Neural cell (in vitro differentiated cells): Measurements from ENCODE around the gene WDR89. TPM values are rescaled to one million over a fixed set of nuclear protein-coding genes. Genes with fewer than 3 reads are reported as not detected.
"Not testable (repeated sequence)": the region's sequence is repeated elsewhere in the genome, so short reads cannot be mapped to it uniquely, and the experiment has no call there.

Experiments used
- H2AFZ ChIP-seq: fragments of 200-600, 300-800 bp; sonication (generic), shearing (Covaris generic); 2 replicates; pipeline ENCODE4 v1.6.0; 2014; ENCODE audit warnings: low read depth, mild to moderate bottlenecking, antibody characterized with exemption, low read length, moderate library complexity
- H3F3A ChIP-seq: fragments of 200-600 bp; shearing (Covaris generic); 2 replicates; pipeline ENCODE4 v1.6.1; 2016; ENCODE audit warnings: mild to moderate bottlenecking, moderate library complexity, mixed read lengths, antibody characterized with exemption, low read length; ENCODE audit not compliant: insufficient read depth, poor library complexity, severe bottlenecking
- H3K27ac ChIP-seq: fragments of 200-600, 300-800 bp; sonication (generic), shearing (Covaris generic); 2 replicates; pipeline ENCODE4 v1.5.1; 2014; ENCODE audit warnings: mild to moderate bottlenecking, low read length, moderate library complexity
- H3K27me3 ChIP-seq: fragments of 300-800, 200-600 bp; sonication (generic), shearing (Covaris generic); 2 replicates; pipeline ENCODE4 v1.6.0; 2014; ENCODE audit warnings: mild to moderate bottlenecking, low read depth, low read length, moderate library complexity; ENCODE audit not compliant: insufficient read depth
- H3K36me3 ChIP-seq: fragments of 300-800, 200-600 bp; sonication (generic), shearing (Covaris generic); 2 replicates; pipeline ENCODE4 v1.5.1; 2014; ENCODE audit warnings: mild to moderate bottlenecking, antibody characterized with exemption, low read length, moderate library complexity; ENCODE audit not compliant: insufficient read depth
- H3K4me2 ChIP-seq: fragments of 300-800, 200-600 bp; sonication (generic), shearing (Covaris generic); 2 replicates; pipeline ENCODE4 v1.6.0; 2014; ENCODE audit warnings: mild to moderate bottlenecking, low read length
- H3K4me3 ChIP-seq: fragments of 300-800, 200-600 bp; sonication (generic), shearing (Covaris generic); 2 replicates; pipeline ENCODE4 v1.5.1; 2014; ENCODE audit warnings: mild to moderate bottlenecking, low read length, moderate library complexity
- H3K79me2 ChIP-seq: fragments of 200-600 bp; shearing (Covaris generic); replicated peaks from 2 replicates; pipeline ENCODE4 v1.6.0; 2014; ENCODE audit warnings: mild to moderate bottlenecking, low read length, moderate library complexity; ENCODE audit not compliant: insufficient read depth
- H3K9ac ChIP-seq: fragments of 300-800, 200-600 bp; sonication (generic), shearing (Covaris generic); 2 replicates; pipeline ENCODE4 v1.6.1; 2016; ENCODE audit warnings: mild to moderate bottlenecking, low read length, mixed read lengths
- H3K9me2 ChIP-seq: fragments of 200-600 bp; shearing (Covaris generic); 2 replicates; pipeline ENCODE4 v1.6.1; 2016; ENCODE audit warnings: mild to moderate bottlenecking, low read length, mixed read lengths; ENCODE audit not compliant: insufficient read depth
- H3K9me3 ChIP-seq: fragments of 200-600, 300-800 bp; sonication (generic), shearing (Covaris generic); 2 replicates; pipeline ENCODE4 v1.6.1; 2016; ENCODE audit warnings: mild to moderate bottlenecking, mixed run types, low read length, moderate library complexity, mixed read lengths
- H4K20me1 ChIP-seq: fragments of 200-600 bp; shearing (Covaris generic); 2 replicates; pipeline ENCODE4 v1.6.1; 2016; ENCODE audit warnings: mild to moderate bottlenecking, mixed run types; ENCODE audit not compliant: insufficient read depth
- EP300 ChIP-seq: fragments of 450-650 bp; conservative IDR thresholded peaks from 2 replicates; pipeline ENCODE4 v1.6.1; 2014; ENCODE audit warnings: antibody characterized with exemption, mild to moderate bottlenecking, moderate library complexity; ENCODE audit not compliant: poor library complexity, severe bottlenecking
- EZH2 ChIP-seq: fragments of 200-600, 300-800 bp; shearing (Covaris generic), sonication (generic); IDR thresholded peaks from 2 replicates; pipeline ENCODE4 v1.6.1; 2014; ENCODE audit warnings: antibody characterized with exemption, low read length, borderline replicate concordance, mild to moderate bottlenecking; ENCODE audit not compliant: insufficient read depth, poor library complexity, severe bottlenecking
- MXI1 ChIP-seq: fragments of 450-650 bp; conservative IDR thresholded peaks from 2 replicates; pipeline ENCODE4 v1.6.1; 2014; ENCODE audit warnings: antibody characterized with exemption, mild to moderate bottlenecking; ENCODE audit not compliant: poor library complexity, severe bottlenecking
- POLR2AphosphoS5 ChIP-seq: IDR thresholded peaks from 2 replicates; pipeline ENCODE4 v1.6.1; 2012
- RAD21 ChIP-seq: fragments of 450-650 bp; conservative IDR thresholded peaks from 2 replicates; pipeline ENCODE4 v1.6.1; 2014; ENCODE audit warnings: antibody characterized with exemption, mild to moderate bottlenecking, moderate library complexity
- SMC3 ChIP-seq: fragments of 450-650 bp; conservative IDR thresholded peaks from 2 replicates; pipeline ENCODE4 v1.6.1; 2014; ENCODE audit warnings: antibody characterized with exemption, mild to moderate bottlenecking, moderate library complexity; ENCODE audit not compliant: poor library complexity
- TAF1 ChIP-seq: IDR thresholded peaks from 2 replicates; pipeline ENCODE4 v1.6.1; 2012; ENCODE audit warnings: low read depth
- polyA plus RNA-seq: library from polyadenylated mRNA; depleted of rRNA; stranded (reverse); fragments of >200 nt; gene quantifications from 2 replicates; pipeline ENCODE4 v1.2.3, GENCODE V29; 2014
- TF ChIP-seq, protein P1 (sequence below): fragments of 450-650 bp; IDR thresholded peaks from 2 replicates; pipeline ENCODE4 v1.5.1; 2014; ENCODE audit warnings: antibody characterized with exemption, mild to moderate bottlenecking, moderate library complexity; ENCODE audit not compliant: poor library complexity, severe bottlenecking
- TF ChIP-seq, protein P2 (sequence below): IDR thresholded peaks from 2 replicates; pipeline ENCODE4 v1.6.1; 2012; ENCODE audit warnings: borderline replicate concordance

The WDR89 gene
- polyA plus RNA-seq, 1 donor from 2014 or later: 15.3 TPM

GRCh38 chr14:63642229-63642611, 549 bp upstream of the WDR89 start:
- H4K20me1 ChIP-seq: no peaks in the 10 kb centered on the region
- peak overlapping the region; percentile 89 for H3K27ac ChIP-seq
- TF ChIP-seq POLR2AphosphoS5 (no peak), SMC3 (no peak), MXI1 (no peak)
- no peaks in the 10 kb centered on the region for H3K9me3 ChIP-seq
- H3K4me2 ChIP-seq: peak overlapping the region; percentile 66
- peak overlapping the region; percentile 72 for H3K4me3 ChIP-seq
- H3K79me2 ChIP-seq: peaks cover 28% of the 10 kb centered on the region
- peak overlapping the region; percentile 64 for H3K9ac ChIP-seq
- no peaks in the 10 kb centered on the region for H3K27me3 ChIP-seq
- H3F3A ChIP-seq: no peaks in the 10 kb centered on the region
- H3K9me2 ChIP-seq: no peaks in the 10 kb centered on the region
- H3K36me3 ChIP-seq: no peaks in the 10 kb centered on the region
- H2AFZ ChIP-seq: peak overlapping the region; percentile 58

DNA sequence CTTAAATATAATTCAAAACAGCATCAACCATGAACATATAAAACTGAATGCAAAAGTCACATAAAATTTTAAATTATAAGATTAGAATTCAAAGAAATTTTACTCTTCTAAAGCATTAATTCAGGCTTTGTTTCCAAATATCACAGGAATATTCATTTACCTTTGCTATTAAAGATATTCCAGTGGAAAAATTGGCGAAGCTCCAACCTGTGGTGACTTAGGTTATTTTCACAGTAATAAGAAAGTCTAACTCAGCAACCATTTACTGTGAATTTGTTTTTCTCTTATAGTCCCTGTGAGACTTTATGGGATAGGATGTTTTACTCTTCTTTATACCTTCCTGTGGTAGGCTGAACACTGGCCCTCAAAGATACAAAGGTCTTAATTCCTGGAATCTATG, 3.2 kb downstream of the WDR89 start:
- TF ChIP-seq EP300 (no peak), RAD21 (no peak), POLR2AphosphoS5 (no peak), TAF1 (no peak), SMC3 (no peak), EZH2 (no peak), MXI1 (no peak)
- TF ChIP-seq, protein P1, sequence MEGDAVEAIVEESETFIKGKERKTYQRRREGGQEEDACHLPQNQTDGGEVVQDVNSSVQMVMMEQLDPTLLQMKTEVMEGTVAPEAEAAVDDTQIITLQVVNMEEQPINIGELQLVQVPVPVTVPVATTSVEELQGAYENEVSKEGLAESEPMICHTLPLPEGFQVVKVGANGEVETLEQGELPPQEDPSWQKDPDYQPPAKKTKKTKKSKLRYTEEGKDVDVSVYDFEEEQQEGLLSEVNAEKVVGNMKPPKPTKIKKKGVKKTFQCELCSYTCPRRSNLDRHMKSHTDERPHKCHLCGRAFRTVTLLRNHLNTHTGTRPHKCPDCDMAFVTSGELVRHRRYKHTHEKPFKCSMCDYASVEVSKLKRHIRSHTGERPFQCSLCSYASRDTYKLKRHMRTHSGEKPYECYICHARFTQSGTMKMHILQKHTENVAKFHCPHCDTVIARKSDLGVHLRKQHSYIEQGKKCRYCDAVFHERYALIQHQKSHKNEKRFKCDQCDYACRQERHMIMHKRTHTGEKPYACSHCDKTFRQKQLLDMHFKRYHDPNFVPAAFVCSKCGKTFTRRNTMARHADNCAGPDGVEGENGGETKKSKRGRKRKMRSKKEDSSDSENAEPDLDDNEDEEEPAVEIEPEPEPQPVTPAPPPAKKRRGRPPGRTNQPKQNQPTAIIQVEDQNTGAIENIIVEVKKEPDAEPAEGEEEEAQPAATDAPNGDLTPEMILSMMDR: no peak
- TF ChIP-seq, protein P2, sequence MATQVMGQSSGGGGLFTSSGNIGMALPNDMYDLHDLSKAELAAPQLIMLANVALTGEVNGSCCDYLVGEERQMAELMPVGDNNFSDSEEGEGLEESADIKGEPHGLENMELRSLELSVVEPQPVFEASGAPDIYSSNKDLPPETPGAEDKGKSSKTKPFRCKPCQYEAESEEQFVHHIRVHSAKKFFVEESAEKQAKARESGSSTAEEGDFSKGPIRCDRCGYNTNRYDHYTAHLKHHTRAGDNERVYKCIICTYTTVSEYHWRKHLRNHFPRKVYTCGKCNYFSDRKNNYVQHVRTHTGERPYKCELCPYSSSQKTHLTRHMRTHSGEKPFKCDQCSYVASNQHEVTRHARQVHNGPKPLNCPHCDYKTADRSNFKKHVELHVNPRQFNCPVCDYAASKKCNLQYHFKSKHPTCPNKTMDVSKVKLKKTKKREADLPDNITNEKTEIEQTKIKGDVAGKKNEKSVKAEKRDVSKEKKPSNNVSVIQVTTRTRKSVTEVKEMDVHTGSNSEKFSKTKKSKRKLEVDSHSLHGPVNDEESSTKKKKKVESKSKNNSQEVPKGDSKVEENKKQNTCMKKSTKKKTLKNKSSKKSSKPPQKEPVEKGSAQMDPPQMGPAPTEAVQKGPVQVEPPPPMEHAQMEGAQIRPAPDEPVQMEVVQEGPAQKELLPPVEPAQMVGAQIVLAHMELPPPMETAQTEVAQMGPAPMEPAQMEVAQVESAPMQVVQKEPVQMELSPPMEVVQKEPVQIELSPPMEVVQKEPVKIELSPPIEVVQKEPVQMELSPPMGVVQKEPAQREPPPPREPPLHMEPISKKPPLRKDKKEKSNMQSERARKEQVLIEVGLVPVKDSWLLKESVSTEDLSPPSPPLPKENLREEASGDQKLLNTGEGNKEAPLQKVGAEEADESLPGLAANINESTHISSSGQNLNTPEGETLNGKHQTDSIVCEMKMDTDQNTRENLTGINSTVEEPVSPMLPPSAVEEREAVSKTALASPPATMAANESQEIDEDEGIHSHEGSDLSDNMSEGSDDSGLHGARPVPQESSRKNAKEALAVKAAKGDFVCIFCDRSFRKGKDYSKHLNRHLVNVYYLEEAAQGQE: no peak
- no peak overlapping the region for H3K4me3 ChIP-seq
- no peak overlapping the region for H3K9ac ChIP-seq
- peaks cover 31% of the 10 kb centered on the region for H3K79me2 ChIP-seq
- H3K27me3 ChIP-seq: no peaks in the 10 kb centered on the region
- no peak overlapping the region for H2AFZ ChIP-seq
- H4K20me1 ChIP-seq: no peaks in the 10 kb centered on the region
- H3F3A ChIP-seq: no peaks in the 10 kb centered on the region
- no peak overlapping the region for H3K4me2 ChIP-seq
- H3K36me3 ChIP-seq: no peaks in the 10 kb centered on the region
- H3K9me3 ChIP-seq: no peaks in the 10 kb centered on the region
- H3K27ac ChIP-seq: no peak overlapping the region
- H3K9me2 ChIP-seq: no peaks in the 10 kb centered on the region

DNA sequence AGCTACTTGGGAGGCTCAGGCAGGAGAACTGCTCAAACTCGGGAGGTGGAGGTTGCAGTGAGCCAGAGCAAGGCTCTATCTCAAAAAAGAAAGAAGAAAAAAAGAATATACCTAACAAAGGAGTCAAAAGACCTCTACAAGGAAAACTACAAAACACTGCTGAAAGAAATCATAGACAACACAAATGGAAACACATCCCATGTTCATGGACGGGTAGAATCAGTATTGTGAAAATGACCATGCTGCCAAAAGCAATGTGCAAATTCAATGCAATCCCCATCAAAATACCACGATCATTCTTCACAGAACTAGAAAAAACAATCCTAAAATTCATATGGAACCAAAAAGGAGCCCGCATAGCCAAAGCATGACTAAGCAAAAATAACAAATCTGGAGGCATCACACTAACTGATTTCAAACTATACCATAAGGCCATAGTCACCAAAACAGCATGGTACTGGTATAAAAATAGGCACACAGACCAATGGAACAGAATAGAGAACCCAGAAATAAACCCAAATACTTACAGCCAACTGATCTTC, 5.5 kb downstream of the WDR89 start:
- H3F3A ChIP-seq, H4K20me1 ChIP-seq, H3K4me3 ChIP-seq, H3K27me3 ChIP-seq, H3K9me3 ChIP-seq, H3K9ac ChIP-seq, H3K9me2 ChIP-seq, H3K36me3 ChIP-seq, H3K27ac ChIP-seq, H3K4me2 ChIP-seq, H2AFZ ChIP-seq: not testable (repeated sequence)
- H3K79me2 ChIP-seq: peaks cover 42% of the 10 kb centered on the region
